Activated CD8-positive, alpha-beta T cell treated with anti-CD3 and anti-CD28 coated beads for 36 hours (primary cell): ENCODE data around the gene PPP6C. TPM values are rescaled to one million over a fixed set of nuclear protein-coding genes. Genes with fewer than 3 reads are reported as not detected.

Experiments
- ATAC-seq: fragments of 200-7000 bp; cut with Tn5 transposase; one replicate; pipeline ENCODE4 v1.10.0; 2021; ENCODE audit warnings: mild to moderate bottlenecking, moderate library complexity
- CTCF ChIA-PET: fragments of 350-600 bp; sonication (Branson Sonifier 250); formaldehyde crosslinking; loops from one replicate; lab custom pipeline; 2021; ENCODE audit warnings: antibody characterized with exemption; lab: Charles Lee
- POLR2A ChIA-PET: fragments of 350-600 bp; sonication (Branson Sonifier 250); formaldehyde crosslinking; loops from one replicate; lab custom pipeline; 2021; ENCODE audit warnings: antibody characterized with exemption; lab: Charles Lee
- DNase-seq: peaks from one replicate; pipeline ENCODE4 v3.0.0-alpha.2; 2020
- H3K27ac Mint-ChIP-seq: one replicate; pipeline ENCODE4 v1.8.0; 2021; ENCODE audit warnings: mild to moderate bottlenecking, mixed read lengths
- H3K27me3 Mint-ChIP-seq: one replicate; pipeline ENCODE4 v1.8.0; 2021; ENCODE audit warnings: mixed read lengths
- H3K36me3 Mint-ChIP-seq: one replicate; pipeline ENCODE4 v1.8.0; 2021; ENCODE audit warnings: low read depth, mixed read lengths
- H3K4me1 Mint-ChIP-seq: one replicate; pipeline ENCODE4 v1.8.0; 2021; ENCODE audit warnings: low read depth, mixed read lengths
- H3K4me3 Mint-ChIP-seq: one replicate; pipeline ENCODE4 v1.8.0; 2021; ENCODE audit warnings: mild to moderate bottlenecking, moderate library complexity, mixed read lengths
- H3K9me3 Mint-ChIP-seq: one replicate; pipeline ENCODE4 v1.8.0; 2021; ENCODE audit warnings: mixed read lengths
- intact Hi-C: fragments of 100-400 bp; cut with micrococcal nuclease; formaldehyde crosslinking; loops from one replicate; pipeline ENCODE4 v1.10.0; 2022
- total RNA-seq, 2 experiments: library from RNA; stranded (reverse); gene quantifications; one replicate each; pipeline ENCODE4 v1.2.3, GENCODE V29; 2021
- TF ChIP-seq, protein P1 (sequence below): fragments of 200-600 bp; IDR thresholded peaks from one replicate; pipeline ENCODE4 v1.8.0; 2022; ENCODE audit warnings: antibody characterized with exemption, mild to moderate bottlenecking

PPP6C gene
- total RNA-seq, 2 experiments from 2014 or later, result 43.1 to 44.8 TPM

- H3K27ac Mint-ChIP-seq, result no peak overlapping the region
- POLR2A ChIA-PET, result interaction anchor here (0.8 kb wide), 1 partner anchor 21 kb away, joined by 5 read pairs; no protein-coding TSS in a partner anchor
- TF ChIP-seq, protein P1, sequence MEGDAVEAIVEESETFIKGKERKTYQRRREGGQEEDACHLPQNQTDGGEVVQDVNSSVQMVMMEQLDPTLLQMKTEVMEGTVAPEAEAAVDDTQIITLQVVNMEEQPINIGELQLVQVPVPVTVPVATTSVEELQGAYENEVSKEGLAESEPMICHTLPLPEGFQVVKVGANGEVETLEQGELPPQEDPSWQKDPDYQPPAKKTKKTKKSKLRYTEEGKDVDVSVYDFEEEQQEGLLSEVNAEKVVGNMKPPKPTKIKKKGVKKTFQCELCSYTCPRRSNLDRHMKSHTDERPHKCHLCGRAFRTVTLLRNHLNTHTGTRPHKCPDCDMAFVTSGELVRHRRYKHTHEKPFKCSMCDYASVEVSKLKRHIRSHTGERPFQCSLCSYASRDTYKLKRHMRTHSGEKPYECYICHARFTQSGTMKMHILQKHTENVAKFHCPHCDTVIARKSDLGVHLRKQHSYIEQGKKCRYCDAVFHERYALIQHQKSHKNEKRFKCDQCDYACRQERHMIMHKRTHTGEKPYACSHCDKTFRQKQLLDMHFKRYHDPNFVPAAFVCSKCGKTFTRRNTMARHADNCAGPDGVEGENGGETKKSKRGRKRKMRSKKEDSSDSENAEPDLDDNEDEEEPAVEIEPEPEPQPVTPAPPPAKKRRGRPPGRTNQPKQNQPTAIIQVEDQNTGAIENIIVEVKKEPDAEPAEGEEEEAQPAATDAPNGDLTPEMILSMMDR, result no peak
- peaks cover 20% of the 10 kb centered on the region for H3K36me3 Mint-ChIP-seq
- H3K4me1 Mint-ChIP-seq, result peaks cover 13% of the 10 kb centered on the region
- DNase-seq (no peak), ATAC-seq (no peak)
- intact Hi-C loops, result loop anchor here (10.0 kb wide), 2 partner anchors 203 to 273 kb away; partner anchors contain the start of gene GOLGA1
- no peaks in the 10 kb centered on the region for H3K9me3 Mint-ChIP-seq
- no peak overlapping the region for H3K4me3 Mint-ChIP-seq
- CTCF ChIA-PET, result interaction anchor here (0.9 to 1.1 kb wide), 3 partner anchors 9 to 188 kb away, joined by 3 to 4 read pairs (median 3); no protein-coding TSS in a partner anchor
- no peaks in the 10 kb centered on the region for H3K27me3 Mint-ChIP-seq
Observed at GRCh38 chr9:125147401-125147951, 42.1 kb downstream of the PPP6C start.

- intact Hi-C loops, result loop anchor here (10.0 kb wide), 2 partner anchors 201 to 271 kb away; partner anchors contain the start of gene GOLGA1
- peaks cover 16% of the 10 kb centered on the region for H3K36me3 Mint-ChIP-seq
- no peaks in the 10 kb centered on the region for H3K27me3 Mint-ChIP-seq
- H3K4me1 Mint-ChIP-seq, result peaks cover 21% of the 10 kb centered on the region
- ATAC-seq, result no peak
- no peak for DNase-seq
- H3K4me3 Mint-ChIP-seq, result no peak overlapping the region
- no peaks in the 10 kb centered on the region for H3K9me3 Mint-ChIP-seq
- ChIA-PET POLR2A (no interaction called here), CTCF (no interaction called here)
- TF ChIP-seq, protein P1, result no peak
- peak overlapping the region; percentile 34 for H3K27ac Mint-ChIP-seq
Observed at GRCh38 chr9:125146247-125146646, 43.4 kb downstream of the PPP6C start.

DNA sequence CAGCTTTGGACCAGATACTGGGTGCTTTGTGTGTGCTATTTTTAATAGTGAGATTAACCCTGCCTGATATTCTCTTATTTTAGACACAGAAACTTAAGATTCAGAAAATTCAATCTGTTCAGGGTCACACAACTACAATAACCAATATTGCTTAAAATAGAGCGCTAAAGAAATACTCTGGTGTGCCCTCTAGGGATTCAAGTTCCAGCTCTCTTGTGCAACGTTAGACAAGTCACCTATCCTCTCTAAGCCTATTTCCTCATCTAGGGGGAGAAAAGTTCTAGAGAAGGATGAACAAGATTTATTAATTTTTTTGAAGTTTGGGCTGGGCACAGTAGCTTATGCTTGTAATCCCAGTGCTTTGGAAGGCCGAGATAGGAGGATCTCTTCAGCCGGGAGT, 44.2 kb downstream of the PPP6C start:
- ChIA-PET POLR2A (no interaction called here), CTCF (no interaction called here)
- TF ChIP-seq, protein P1, result no peak
- H3K4me1 Mint-ChIP-seq, result peaks cover 23% of the 10 kb centered on the region
- DNase-seq, result no peak
- no peak overlapping the region for H3K27ac Mint-ChIP-seq
- H3K36me3 Mint-ChIP-seq, result peaks cover 10% of the 10 kb centered on the region
- intact Hi-C loops, result loop anchor here (10.0 kb wide), 2 partner anchors 201 to 271 kb away; partner anchors contain the start of gene GOLGA1
- no peaks in the 10 kb centered on the region for H3K27me3 Mint-ChIP-seq
- H3K4me3 Mint-ChIP-seq, result no peak overlapping the region
- ATAC-seq, result no peak
- no peaks in the 10 kb centered on the region for H3K9me3 Mint-ChIP-seq

GRCh38 chr9:125143377-125144090, 46.1 kb downstream of the PPP6C start, which contains the start of gene SCAI:
Gene SCAI (minus strand): TSS chr9:125143528. CDS start chr9:125143437, 91 bp downstream.
- Mint-ChIP-seq H3K36me3 (peaks cover 3% of the 10 kb centered on the region), H3K4me3 (peak within 1 kb of the TSS; percentile 83), H3K4me1 (peaks cover 24% of the 10 kb centered on the region), H3K9me3 (no peaks in the 10 kb centered on the region), H3K27ac (peak within 1 kb of the TSS; percentile 74), H3K27me3 (no peaks in the 10 kb centered on the region)
- CTCF ChIA-PET, result interaction anchor here (0.6 to 2.4 kb wide), 24 partner anchors 10 to 467 kb away, joined by 3 to 21 read pairs (median 3); no protein-coding TSS in a partner anchor
- TF ChIP-seq, protein P1, result peak; percentile 95
- intact Hi-C loops, result loop anchor here (10.0 kb wide), 2 partner anchors 199 to 269 kb away; partner anchors contain the start of gene GOLGA1
- POLR2A ChIA-PET, result interaction anchor here (2.7 to 3.7 kb wide), 2 partner anchors 10 to 17 kb away, joined by 7 to 14 read pairs; no protein-coding TSS in a partner anchor
- peak; percentile 100 for DNase-seq
- ATAC-seq, result peak; percentile 99
